Pancreas (tissue), 10 donors: ENCODE measurements around the gene SCAMP1. TPM values are rescaled to one million over a fixed set of nuclear protein-coding genes. Genes with fewer than 3 reads are reported as not detected.

Experiments
- ATAC-seq, 4 donors: fragments of 200-7000 bp; cut with Tn5 transposase; one replicate each; pipeline versions ENCODE4 v1.8.0 to v1.9.1; 2020; ENCODE audit warnings: mild to moderate bottlenecking in 4 of 4, moderate library complexity in 4 of 4
- DNase-seq, 6 donors: peaks; one replicate each; pipeline ENCODE4 v3.0.0-alpha.2; 2020
- FAIRE-seq: peaks from 2 replicates; lab custom pipeline; 2012; peaks lifted over from hg19 to GRCh38; lab: Jason Lieb, UNC
- H3K27ac ChIP-seq, 4 donors: fragments of 200-600 bp; sonication (generic); 1 replicate in 3 of 4; 2 replicates in 1 of 4; pipeline versions ENCODE4 v1.5.0 to v1.8.0; 2020
- H3K27me3 ChIP-seq, 4 donors: fragments of 200-600 bp; one replicate each; pipeline ENCODE4 v1.8.0; 2021
- H3K36me3 ChIP-seq, 3 donors: fragments of 200-600 bp; sonication (generic) in 1 of 3; one replicate each; pipeline versions ENCODE4 v1.5.0 to v1.8.0; 2020 to 2021
- H3K4me1 ChIP-seq, 3 donors: fragments of 200-600 bp; one replicate each; pipeline ENCODE4 v1.8.0; 2021
- H3K4me3 ChIP-seq, 4 donors: fragments of 200-600 bp; sonication (generic) in 2 of 4; one replicate each; pipeline versions ENCODE4 v1.5.0 to v1.8.0; 2020 to 2021
- H3K9me3 ChIP-seq, 4 donors: fragments of 200-600 bp; one replicate each; pipeline ENCODE4 v1.8.0; 2021
- CTCF ChIP-seq, 4 donors: fragments of 200-600 bp; sonication (generic) in 3 of 4; IDR thresholded peaks; one replicate each; pipeline versions ENCODE4 v1.5.0 to v1.8.0; 2021; ENCODE audit warnings: antibody characterized with exemption in 4 of 4
- WGBS, 2 donors: extraction: QIAGEN DNeasy Blood & Tissue Kit; methylation state at CpG; one replicate each; pipeline ENCODE4 v1.1.7; 2013; 5-methylcytosine and 5-hydroxymethylcytosine counted together
- intact Hi-C, 3 donors: fragments of 100-400 bp; cut with DNase I; formaldehyde crosslinking; loops; one replicate each; pipeline versions ENCODE4 v1.11.1 to v1.14.2; 2022
- polyA plus RNA-seq, 2 donors: library from polyadenylated mRNA; stranded (reverse); fragments of 200-250 nt; gene quantifications; one replicate each; pipeline ENCODE4 v1.2.3, GENCODE V29; 2013
- total RNA-seq, 6 donors: library from RNA; stranded (reverse); fragmentation: NEBNext Ultra II Directional in 4 of 6; extraction: Animal tissue kit (Norgen Biotek cat#: 25700) in 4 of 6; gene quantifications; one replicate each; pipeline versions ENCODE4 v1.2.1 to v1.2.4, GENCODE V29; 2021 to 2023
- donor health status: healthy with polysubstance abuse.
- donor health status: DM: no; HTN: no; CAD: no; lungs with moderate emphysema.
- donor health status: DM: no; HTN: no; CAD: no.
- donor health status: control.
- donor health status: control.
- donor health status: Bipolar disorder and iron deficiency.
- donor health status: DM: yes; HTN: yes; CAD: no.
- donor health status: DM: no; HTN: no; CAD: no.
- donor health status: DM: no; HTN: no; CAD: no.
- donor health status: DM: yes; HTN: yes; CAD: no.

SCAMP1 gene
- total and polyA plus RNA-seq, 8 donors: 4.4 to 29.9 (median 20.4) TPM

GRCh38 chr5:78527925-78528324 lies 167.5 kb downstream of the SCAMP1 start:
- no peak overlapping the region for H3K4me3 ChIP-seq
- peak overlapping the region in 2 of 4 donors; percentile 39 to 50 for H3K27ac ChIP-seq
- ATAC-seq (no peak), DNase-seq (no peak), FAIRE-seq (no peak)
- intact Hi-C loops: no loop called here
- H3K9me3 ChIP-seq: no peaks in the 10 kb centered on the region
- WGBS, 2 donors: 83 to 86% methylated on average over 3 of the region's 3 CpGs
- TF ChIP-seq CTCF (IDR thresholded peaks at IDR 0.05): no peak
- H3K27me3 ChIP-seq: no peaks in the 10 kb centered on the region
- peaks cover 0 to 23% (median 6%) of the 10 kb centered on the region in 3 donors for H3K4me1 ChIP-seq
- no peaks in the 10 kb centered on the region for H3K36me3 ChIP-seq

Other genes starting within 250 kb of the SCAMP1 start
- gene AP3B1, start 65.9 kb upstream of the SCAMP1 start, total RNA-seq: 10 to 100 TPM; 11.9 to 23.4 (median 16.9) TPM
- gene AP3B1, start 65.9 kb upstream of the SCAMP1 start, polyA plus RNA-seq: 10 to 100 TPM; 17.8 to 26.0 TPM